ENCODE measurements around the gene ECT2. TPM values are rescaled to one million over a fixed set of nuclear protein-coding genes. Genes with fewer than 3 reads are reported as not detected.

The ECT2 gene
- total and polyA plus RNA-seq, 7 experiments from 2014 or later: 1.3 to 41.2 (median 1.9) TPM

GRCh38 chr3:172787746-172788145 lies 37.2 kb downstream of the ECT2 start:
- Mint-ChIP-seq H3K36me3 (peaks cover 0 to 32% (median 14%) of the 10 kb centered on the region in 5 donors), H3K4me3 (no peak overlapping the region), H3K9me3 (no peaks in the 10 kb centered on the region), H3K27me3 (no peaks in the 10 kb centered on the region), H3K4me1 (peaks cover 0 to 3% (median 0%) of the 10 kb centered on the region in 7 donors), H3K27ac (no peak overlapping the region)
- H3K27ac ChIP-seq (ENCODE audit: low read depth, low read length): no peak overlapping the region
- no peaks in the 10 kb centered on the region for H3K9me3 ChIP-seq (ENCODE audit: control insufficient read depth in 2 of 3, low read length in 3 of 3)
- DNase-seq (no peak), ATAC-seq (no peak)
- no peaks in the 10 kb centered on the region for H3K36me3 ChIP-seq (ENCODE audit: control insufficient read depth in 2 of 3, insufficient read depth in 3 of 3, low read length in 3 of 3)
- no peaks in the 10 kb centered on the region for H3K4me1 ChIP-seq (ENCODE audit: control insufficient read depth in 2 of 2, insufficient read depth in 2 of 2, low read length in 2 of 2)
- ChIA-PET CTCF (no interaction called here), POLR2A (no interaction called here)
- intact Hi-C loops (cut with micrococcal nuclease): no loop called here
- H3K27me3 ChIP-seq (ENCODE audit: control insufficient read depth in 2 of 2, insufficient read depth in 2 of 2, low read length in 2 of 2): no peaks in the 10 kb centered on the region
- no peak overlapping the region for H3K4me3 ChIP-seq (ENCODE audit: low read length)

GRCh38 chr3:172799246-172799645 lies 48.7 kb downstream of the ECT2 start:
- ChIA-PET POLR2A (no interaction called here), CTCF (no interaction called here)
- Histone ChIP-seq H3K27ac (ENCODE audit: low read depth, low read length) (no peak overlapping the region), H3K27me3 (ENCODE audit: control insufficient read depth in 2 of 2, insufficient read depth in 2 of 2, low read length in 2 of 2) (no peaks in the 10 kb centered on the region), H3K4me1 (ENCODE audit: control insufficient read depth in 2 of 2, insufficient read depth in 2 of 2, low read length in 2 of 2) (no peaks in the 10 kb centered on the region), H3K36me3 (ENCODE audit: control insufficient read depth in 2 of 3, insufficient read depth in 3 of 3, low read length in 3 of 3) (no peaks in the 10 kb centered on the region), H3K9me3 (ENCODE audit: control insufficient read depth in 2 of 3, low read length in 3 of 3) (no peaks in the 10 kb centered on the region), H3K4me3 (ENCODE audit: low read length) (no peak overlapping the region)
- intact Hi-C loops (cut with micrococcal nuclease): no loop called here
- Mint-ChIP-seq H3K27ac (no peak overlapping the region), H3K4me3 (no peak overlapping the region), H3K36me3 (peaks cover 0 to 13% (median 4%) of the 10 kb centered on the region in 5 donors), H3K4me1 (peaks cover 0 to 14% (median 0%) of the 10 kb centered on the region in 7 donors), H3K9me3 (peaks cover 0 to 3% (median 0%) of the 10 kb centered on the region in 11 donors), H3K27me3 (no peaks in the 10 kb centered on the region)
- no peak for ATAC-seq
- no peak for DNase-seq

GRCh38 chr3:172800156-172800555 lies 49.6 kb downstream of the ECT2 start:
- Mint-ChIP-seq H3K4me1 (peaks cover 0 to 15% (median 0%) of the 10 kb centered on the region in 7 donors), H3K36me3 (peaks cover 0 to 14% (median 3%) of the 10 kb centered on the region in 5 donors), H3K4me3 (no peak overlapping the region), H3K9me3 (peaks cover 0 to 2% (median 0%) of the 10 kb centered on the region in 11 donors), H3K27me3 (no peaks in the 10 kb centered on the region), H3K27ac (no peak overlapping the region)
- DNase-seq (no peak), ATAC-seq (no peak)
- H3K4me3 ChIP-seq (ENCODE audit: low read length): no peak overlapping the region
- H3K36me3 ChIP-seq (ENCODE audit: control insufficient read depth in 2 of 3, insufficient read depth in 3 of 3, low read length in 3 of 3): no peaks in the 10 kb centered on the region
- CTCF ChIA-PET: no interaction called here
- no peaks in the 10 kb centered on the region for H3K9me3 ChIP-seq (ENCODE audit: control insufficient read depth in 2 of 3, low read length in 3 of 3)
- H3K4me1 ChIP-seq (ENCODE audit: control insufficient read depth in 2 of 2, insufficient read depth in 2 of 2, low read length in 2 of 2): no peaks in the 10 kb centered on the region
- POLR2A ChIA-PET: no interaction called here
- intact Hi-C loops (cut with micrococcal nuclease): loop anchor here in 1 of 2 donors (1.0 kb wide), 1 partner anchor 8 kb away; no protein-coding TSS in a partner anchor
- H3K27me3 ChIP-seq (ENCODE audit: control insufficient read depth in 2 of 2, insufficient read depth in 2 of 2, low read length in 2 of 2): no peaks in the 10 kb centered on the region
- no peak overlapping the region for H3K27ac ChIP-seq (ENCODE audit: low read depth, low read length)

- intact Hi-C loops (cut with micrococcal nuclease): no loop called here
- ATAC-seq (no peak), DNase-seq (no peak)
- POLR2A ChIA-PET: no interaction called here
- peaks cover 0 to 12% (median 0%) of the 10 kb centered on the region in 7 donors for H3K4me1 Mint-ChIP-seq
- Histone ChIP-seq H3K4me1 (ENCODE audit: control insufficient read depth in 2 of 2, insufficient read depth in 2 of 2, low read length in 2 of 2) (no peaks in the 10 kb centered on the region), H3K27ac (ENCODE audit: low read depth, low read length) (no peak overlapping the region), H3K4me3 (ENCODE audit: low read length) (no peak overlapping the region), H3K9me3 (ENCODE audit: control insufficient read depth in 2 of 3, low read length in 3 of 3) (no peaks in the 10 kb centered on the region), H3K27me3 (ENCODE audit: control insufficient read depth in 2 of 2, insufficient read depth in 2 of 2, low read length in 2 of 2) (no peaks in the 10 kb centered on the region), H3K36me3 (ENCODE audit: control insufficient read depth in 2 of 3, insufficient read depth in 3 of 3, low read length in 3 of 3) (no peaks in the 10 kb centered on the region)
- CTCF ChIA-PET: no interaction called here
- H3K36me3 Mint-ChIP-seq: peaks cover 0 to 20% (median 4%) of the 10 kb centered on the region in 5 donors
- no peaks in the 10 kb centered on the region for H3K27me3 Mint-ChIP-seq
- H3K4me3 Mint-ChIP-seq: no peak overlapping the region
- peak overlapping the region in 2 of 9 donors; percentile 80 to 88 for H3K27ac Mint-ChIP-seq
- H3K9me3 Mint-ChIP-seq: peaks cover 0 to 2% (median 0%) of the 10 kb centered on the region in 11 donors
Measured at GRCh38 chr3:172803489-172803888, 53.0 kb downstream of the ECT2 start.

- Histone ChIP-seq H3K27me3 (ENCODE audit: control insufficient read depth in 2 of 2, insufficient read depth in 2 of 2, low read length in 2 of 2) (no peaks in the 10 kb centered on the region), H3K27ac (ENCODE audit: low read depth, low read length) (no peak overlapping the region), H3K36me3 (ENCODE audit: control insufficient read depth in 2 of 3, insufficient read depth in 3 of 3, low read length in 3 of 3) (no peaks in the 10 kb centered on the region), H3K4me3 (ENCODE audit: low read length) (no peak overlapping the region), H3K4me1 (ENCODE audit: control insufficient read depth in 2 of 2, insufficient read depth in 2 of 2, low read length in 2 of 2) (no peaks in the 10 kb centered on the region), H3K9me3 (ENCODE audit: control insufficient read depth in 2 of 3, low read length in 3 of 3) (no peaks in the 10 kb centered on the region)
- intact Hi-C loops (cut with micrococcal nuclease): no loop called here
- peaks cover 0 to 12% (median 0%) of the 10 kb centered on the region in 7 donors for H3K4me1 Mint-ChIP-seq
- POLR2A ChIA-PET: no interaction called here
- ATAC-seq (no peak), DNase-seq (no peak)
- H3K36me3 Mint-ChIP-seq: peaks cover 0 to 16% (median 4%) of the 10 kb centered on the region in 5 donors
- H3K4me3 Mint-ChIP-seq: no peak overlapping the region
- H3K27me3 Mint-ChIP-seq: no peaks in the 10 kb centered on the region
- peaks cover 0 to 2% (median 0%) of the 10 kb centered on the region in 11 donors for H3K9me3 Mint-ChIP-seq
- no peak overlapping the region for H3K27ac Mint-ChIP-seq
- CTCF ChIA-PET: no interaction called here
Measured at GRCh38 chr3:172804323-172804722, 53.8 kb downstream of the ECT2 start.

- H3K4me1 ChIP-seq (ENCODE audit: control insufficient read depth in 2 of 2, insufficient read depth in 2 of 2, low read length in 2 of 2): no peaks in the 10 kb centered on the region
- ChIA-PET POLR2A (no interaction called here), CTCF (no interaction called here)
- Mint-ChIP-seq H3K27me3 (no peaks in the 10 kb centered on the region), H3K4me1 (peaks cover 0 to 3% (median 0%) of the 10 kb centered on the region in 7 donors), H3K4me3 (no peak overlapping the region), H3K36me3 (peaks cover 0 to 12% (median 4%) of the 10 kb centered on the region in 5 donors), H3K27ac (no peak overlapping the region), H3K9me3 (no peaks in the 10 kb centered on the region)
- ATAC-seq (no peak), DNase-seq (peak in 5 of 9 donors; percentile 1 to 12 (median 8))
- H3K9me3 ChIP-seq (ENCODE audit: control insufficient read depth in 2 of 3, low read length in 3 of 3): no peaks in the 10 kb centered on the region
- H3K4me3 ChIP-seq (ENCODE audit: low read length): no peak overlapping the region
- H3K27me3 ChIP-seq (ENCODE audit: control insufficient read depth in 2 of 2, insufficient read depth in 2 of 2, low read length in 2 of 2): no peaks in the 10 kb centered on the region
- H3K27ac ChIP-seq (ENCODE audit: low read depth, low read length): no peak overlapping the region
- intact Hi-C loops (cut with micrococcal nuclease): loop anchor here in 1 of 2 donors (5.0 kb wide), 1 partner anchor 238 kb away; no protein-coding TSS in a partner anchor
- no peaks in the 10 kb centered on the region for H3K36me3 ChIP-seq (ENCODE audit: control insufficient read depth in 2 of 3, insufficient read depth in 3 of 3, low read length in 3 of 3)
Measured at GRCh38 chr3:172808969-172809546, 58.5 kb downstream of the ECT2 start.

- Histone ChIP-seq H3K4me1 (ENCODE audit: control insufficient read depth in 2 of 2, insufficient read depth in 2 of 2, low read length in 2 of 2) (no peaks in the 10 kb centered on the region), H3K4me3 (ENCODE audit: low read length) (no peak overlapping the region), H3K27ac (ENCODE audit: low read depth, low read length) (no peak overlapping the region), H3K9me3 (ENCODE audit: control insufficient read depth in 2 of 3, low read length in 3 of 3) (no peaks in the 10 kb centered on the region), H3K36me3 (ENCODE audit: control insufficient read depth in 2 of 3, insufficient read depth in 3 of 3, low read length in 3 of 3) (no peaks in the 10 kb centered on the region), H3K27me3 (ENCODE audit: control insufficient read depth in 2 of 2, insufficient read depth in 2 of 2, low read length in 2 of 2) (no peaks in the 10 kb centered on the region)
- H3K27ac Mint-ChIP-seq: no peak overlapping the region
- peaks cover 0 to 11% (median 4%) of the 10 kb centered on the region in 5 donors for H3K36me3 Mint-ChIP-seq
- intact Hi-C loops (cut with micrococcal nuclease): loop anchor here in 1 of 2 donors (10.0 kb wide), 1 partner anchor 744 kb away; no protein-coding TSS in a partner anchor
- no peaks in the 10 kb centered on the region for H3K9me3 Mint-ChIP-seq
- ATAC-seq (no peak), DNase-seq (no peak)
- no peaks in the 10 kb centered on the region for H3K4me1 Mint-ChIP-seq
- no peak overlapping the region for H3K4me3 Mint-ChIP-seq
- POLR2A ChIA-PET: no interaction called here
- CTCF ChIA-PET: no interaction called here
- no peaks in the 10 kb centered on the region for H3K27me3 Mint-ChIP-seq
Measured at GRCh38 chr3:172811099-172811498, 60.6 kb downstream of the ECT2 start.

All from naive thymus-derived CD4-positive, alpha-beta T cell (primary cell).